ENCODE measurements around the gene DYNC2I2. TPM values are rescaled to one million over a fixed set of nuclear protein-coding genes. Genes with fewer than 3 reads are reported as not detected.
"Not testable (repeated sequence)": the region's sequence is repeated elsewhere in the genome, so short reads cannot be mapped to it uniquely, and the experiment has no call there.

The DYNC2I2 gene
- total RNA-seq, 2 donors from 2014 or later: 34.8 to 51.5 TPM

- DNase-seq (no peak), ATAC-seq (no peak)
- intact Hi-C loops (cut with DNase I, micrococcal nuclease): no loop called here
Observed at GRCh38 chr9:128588581-128589233, 67.9 kb downstream of the DYNC2I2 start.

- DNase-seq (no peak), ATAC-seq (peak; percentile 52)
- intact Hi-C loops (cut with DNase I, micrococcal nuclease): no loop called here
Observed at GRCh38 chr9:128587453-128587852, 69.2 kb downstream of the DYNC2I2 start.

GRCh38 chr9:128586934-128587333, 69.7 kb downstream of the DYNC2I2 start:
- DNase-seq; ATAC-seq; intact Hi-C loops (cut with DNase I, micrococcal nuclease): not testable (repeated sequence)

GRCh38 chr9:128585155-128585554, 71.5 kb downstream of the DYNC2I2 start:
- intact Hi-C loops (cut with DNase I, micrococcal nuclease); DNase-seq; ATAC-seq: not testable (repeated sequence)

Other genes starting within 250 kb of the DYNC2I2 start
- 1 to 10 TPM; 2.9 to 9.2 TPM for gene CERCAM, start 236.0 kb downstream of the DYNC2I2 start, total RNA-seq
- gene ODF2, start 200.8 kb downstream of the DYNC2I2 start, total RNA-seq: 10 to 100 TPM; 13.8 to 16.5 TPM
- 10 to 100 TPM; 26.6 to 34.5 TPM for gene GLE1, start 152.1 kb downstream of the DYNC2I2 start, total RNA-seq
- gene SPTAN1, start 104.3 kb downstream of the DYNC2I2 start, total RNA-seq: 100 to 1,000 TPM; 248 to 277 TPM
- gene SET, start 32.4 kb upstream of the DYNC2I2 start, total RNA-seq: 100 to 1,000 TPM; 153 to 193 TPM
- gene PKN3, start 45.7 kb upstream of the DYNC2I2 start, total RNA-seq: 1 to 10 TPM; 4.2 to 5.4 TPM
- gene ZDHHC12, start 67.3 kb upstream of the DYNC2I2 start, total RNA-seq: 10 to 100 TPM; 76.2 to 82.5 TPM
- gene ZER1, start 115.1 kb upstream of the DYNC2I2 start, total RNA-seq: 10 to 100 TPM; 53.0 to 62.0 TPM
- gene TBC1D13, start 130.4 kb upstream of the DYNC2I2 start, total RNA-seq: 10 to 100 TPM; 21.9 to 24.4 TPM
- gene ENDOG, start 161.7 kb upstream of the DYNC2I2 start, total RNA-seq: 10 to 100 TPM; 46.5 to 63.0 TPM
- gene SPOUT1, start 172.9 kb upstream of the DYNC2I2 start, total RNA-seq: 10 to 100 TPM; 32.3 to 33.3 TPM
- 1 to 10 TPM; 2.1 TPM for gene KYAT1, start 225.1 kb upstream of the DYNC2I2 start, total RNA-seq
- 10 to 100 TPM; 21.8 to 38.3 TPM for gene LRRC8A, start 225.3 kb upstream of the DYNC2I2 start, total RNA-seq

Data from left colon (tissue), 2 donors.